H4 (cell line): ENCODE measurements around the gene TRIM52. TPM values are rescaled to one million over a fixed set of nuclear protein-coding genes. Genes with fewer than 3 reads are reported as not detected.

Source experiments
- DNase-seq: peaks from one replicate; pipeline ENCODE4 v3.0.0-alpha.2; 2015; ENCODE audit warnings: low spot score
- total RNA-seq: library from RNA; depleted of rRNA; stranded (reverse); fragments of >200 nt; shearing (Covaris generic); gene quantifications from 2 replicates; pipeline ENCODE4 v1.2.3, GENCODE V29; 2014

Gene TRIM52
- total RNA-seq, 1 experiment from 2014 or later: 11.5 TPM

GRCh38 chr5:181233801-181234454, 27.0 kb downstream of the TRIM52 start:
- DNase-seq: peak; percentile 23

GRCh38 chr5:181233088-181233800, 27.7 kb downstream of the TRIM52 start:
- no peak for DNase-seq

GRCh38 chr5:181232593-181232992, 28.4 kb downstream of the TRIM52 start:
- DNase-seq: no peak

GRCh38 chr5:181231432-181231831, 29.5 kb downstream of the TRIM52 start:
- DNase-seq: no peak

GRCh38 chr5:181230551-181230950, 30.4 kb downstream of the TRIM52 start:
- no peak for DNase-seq

GRCh38 chr5:181229996-181230395, 30.9 kb downstream of the TRIM52 start:
- DNase-seq: no peak

GRCh38 chr5:181224390-181225229, 36.3 kb downstream of the TRIM52 start:
- no peak for DNase-seq

GRCh38 chr5:181223729-181224389, 37.1 kb downstream of the TRIM52 start:
- peak; percentile 35 for DNase-seq

- DNase-seq: peak; percentile 99
Measured at GRCh38 chr5:181223058-181223728, 37.8 kb downstream of the TRIM52 start, which contains the start of gene TRIM41. TRIM41 (plus strand) TSS chr5:181223281; CDS start chr5:181224000, 719 bp downstream.

GRCh38 chr5:181222630-181223057, 38.3 kb downstream of the TRIM52 start:
- peak; percentile 76 for DNase-seq

- DNase-seq: peak; percentile 99
Measured at GRCh38 chr5:181221792-181222629, 38.9 kb downstream of the TRIM52 start.

GRCh38 chr5:181221105-181221791, 39.7 kb downstream of the TRIM52 start:
- no peak for DNase-seq

- no peak for DNase-seq
Measured at GRCh38 chr5:181220178-181220515, 40.8 kb downstream of the TRIM52 start.

GRCh38 chr5:181219262-181220177, 41.4 kb downstream of the TRIM52 start:
- DNase-seq: no peak

- DNase-seq: no peak
Measured at GRCh38 chr5:181218795-181219124, 42.2 kb downstream of the TRIM52 start.

- no peak for DNase-seq
Measured at GRCh38 chr5:181217803-181218062, 43.2 kb downstream of the TRIM52 start.

- DNase-seq: peak; percentile 77
Measured at GRCh38 chr5:181217111-181217802, 43.7 kb downstream of the TRIM52 start.
